HG02970 (cell line): Measurements from ENCODE around the gene MBD5.

Experiments used
- ATAC-seq: cut with Tn5 transposase; IDR thresholded peaks from one replicate; pipeline ENCODE4 v1.9.1; 2021; ENCODE audit warnings: mild to moderate bottlenecking, moderate library complexity, moderate number of reproducible peaks; ENCODE audit not compliant: unreplicated experiment, low FRiP score

Gene MBD5

GRCh38 chr2:148416248-148416647 is 395.4 kb downstream of the MBD5 start:
- no peak for ATAC-seq

GRCh38 chr2:148430101-148430500 is 409.2 kb downstream of the MBD5 start:
- ATAC-seq = no peak

GRCh38 chr2:148447877-148448276 is 427.0 kb downstream of the MBD5 start:
- no peak for ATAC-seq

- ATAC-seq = no peak
Observed at GRCh38 chr2:148450531-148450930, 429.6 kb downstream of the MBD5 start.

- no peak for ATAC-seq
Observed at GRCh38 chr2:148451046-148451445, 430.2 kb downstream of the MBD5 start.

GRCh38 chr2:148455791-148456190 is 434.9 kb downstream of the MBD5 start:
- no peak for ATAC-seq

- no peak for ATAC-seq
Observed at GRCh38 chr2:148458171-148458570, 437.3 kb downstream of the MBD5 start.

- ATAC-seq = no peak
Observed at GRCh38 chr2:148459377-148459778, 438.5 kb downstream of the MBD5 start.

GRCh38 chr2:148461876-148462275 is 441.0 kb downstream of the MBD5 start:
- no peak for ATAC-seq

- ATAC-seq = no peak
Observed at GRCh38 chr2:148475626-148476025, 454.7 kb downstream of the MBD5 start.

GRCh38 chr2:148479398-148479797 is 458.5 kb downstream of the MBD5 start:
- ATAC-seq = no peak

GRCh38 chr2:148483665-148484064 is 462.8 kb downstream of the MBD5 start:
- no peak for ATAC-seq

GRCh38 chr2:148484066-148484465 is 463.2 kb downstream of the MBD5 start:
- no peak for ATAC-seq

GRCh38 chr2:148486655-148487054 is 465.8 kb downstream of the MBD5 start:
- no peak for ATAC-seq

GRCh38 chr2:148487439-148487838 is 466.5 kb downstream of the MBD5 start:
- ATAC-seq = no peak

- ATAC-seq = no peak
Observed at GRCh38 chr2:148490840-148491439, 470.0 kb downstream of the MBD5 start.

- ATAC-seq = no peak
Observed at GRCh38 chr2:148493822-148494563, 473.1 kb downstream of the MBD5 start.

- no peak for ATAC-seq
Observed at GRCh38 chr2:148495586-148495985, 474.7 kb downstream of the MBD5 start.

GRCh38 chr2:148501545-148501944 is 480.7 kb downstream of the MBD5 start:
- ATAC-seq = no peak

- no peak for ATAC-seq
Observed at GRCh38 chr2:148503516-148503915, 482.6 kb downstream of the MBD5 start.

- ATAC-seq = no peak
Observed at GRCh38 chr2:148507970-148508369, 487.1 kb downstream of the MBD5 start.

GRCh38 chr2:148508878-148509287 is 488.0 kb downstream of the MBD5 start:
- no peak for ATAC-seq
